Naive thymus-derived CD4-positive, alpha-beta T cell (primary cell): Measurements from ENCODE around the gene CCDC178. TPM values are rescaled to one million over a fixed set of nuclear protein-coding genes. Genes with fewer than 3 reads are reported as not detected.
"Not testable (repeated sequence)": the region's sequence is repeated elsewhere in the genome, so short reads cannot be mapped to it uniquely, and the experiment has no call there.

Source experiments
- ATAC-seq: fragments of 150-1000 bp; cut with Tn5 transposase; 2 replicates; pipeline ENCODE4 v1.10.0; 2021; ENCODE audit warnings: mild to moderate bottlenecking, moderate library complexity
- CTCF ChIA-PET: fragments of 350-600 bp; sonication (Branson Sonifier 250); formaldehyde crosslinking; loops from one replicate; lab custom pipeline; 2021; ENCODE audit warnings: antibody characterized with exemption; lab: Charles Lee
- POLR2A ChIA-PET: fragments of 350-600 bp; sonication (Branson Sonifier 250); formaldehyde crosslinking; loops from one replicate; lab custom pipeline; 2021; ENCODE audit warnings: antibody characterized with exemption, inconsistent platforms; lab: Charles Lee
- DNase-seq, 9 donors: peaks; one replicate each; pipeline versions ENCODE4 v3.0.0 to v3.0.0-alpha.2; 2020 to 2022; ENCODE audit warnings: mixed read lengths in 1 of 9
- H3K27ac ChIP-seq: one replicate; pipeline ENCODE4 v1.7.0; 2013; ENCODE audit warnings: mild to moderate bottlenecking, low read depth, low read length, moderate library complexity
- H3K27me3 ChIP-seq, 2 donors: one replicate each; pipeline ENCODE4 v1.7.0; 2013; ENCODE audit warnings: low read length in 2 of 2, mild to moderate bottlenecking in 2 of 2, moderate library complexity in 2 of 2; ENCODE audit not compliant: control insufficient read depth in 2 of 2, insufficient read depth in 2 of 2
- H3K36me3 ChIP-seq, 3 experiments: 1 replicate in 2 of 3; 2 replicates in 1 of 3; pipeline ENCODE4 v1.7.0; 2013; ENCODE audit warnings: low read length in 3 of 3, mild to moderate bottlenecking in 3 of 3, moderate library complexity in 1 of 3; ENCODE audit not compliant: insufficient read depth in 3 of 3, control insufficient read depth in 2 of 3
- H3K4me1 ChIP-seq, 2 donors: one replicate each; pipeline ENCODE4 v1.7.0; 2013; ENCODE audit warnings: low read length in 2 of 2, mild to moderate bottlenecking in 2 of 2, moderate library complexity in 1 of 2; ENCODE audit not compliant: control insufficient read depth in 2 of 2, insufficient read depth in 2 of 2
- H3K4me3 ChIP-seq: 2 replicates; pipeline ENCODE4 v1.7.0; 2013; ENCODE audit warnings: mild to moderate bottlenecking, low read length
- H3K9me3 ChIP-seq, 3 experiments: 1 replicate in 2 of 3; 2 replicates in 1 of 3; pipeline ENCODE4 v1.7.0; 2013; ENCODE audit warnings: low read length in 3 of 3; ENCODE audit not compliant: control insufficient read depth in 2 of 3
- H3K27ac Mint-ChIP-seq, 9 donors: one replicate each; pipeline ENCODE4 v1.8.0; 2020 to 2022; ENCODE audit warnings: mixed read lengths in 9 of 9, mild to moderate bottlenecking in 8 of 9, moderate library complexity in 5 of 9, inconsistent platforms in 2 of 9
- H3K27me3 Mint-ChIP-seq, 5 donors: one replicate each; pipeline ENCODE4 v1.8.0; 2021 to 2022; ENCODE audit warnings: mixed read lengths in 5 of 5, mild to moderate bottlenecking in 1 of 5
- H3K36me3 Mint-ChIP-seq, 5 donors: one replicate each; pipeline ENCODE4 v1.8.0; 2020 to 2022; ENCODE audit warnings: mixed read lengths in 5 of 5, mild to moderate bottlenecking in 3 of 5, inconsistent platforms in 1 of 5
- H3K4me1 Mint-ChIP-seq, 7 donors: one replicate each; pipeline ENCODE4 v1.8.0; 2020 to 2022; ENCODE audit warnings: mixed read lengths in 7 of 7, mild to moderate bottlenecking in 3 of 7, inconsistent platforms in 1 of 7
- H3K4me3 Mint-ChIP-seq, 10 donors: one replicate each; pipeline ENCODE4 v1.8.0; 2020 to 2022; ENCODE audit warnings: mild to moderate bottlenecking in 10 of 10, mixed read lengths in 10 of 10, moderate library complexity in 6 of 10, inconsistent platforms in 2 of 10
- H3K9me3 Mint-ChIP-seq, 11 donors: one replicate each; pipeline ENCODE4 v1.8.0; 2020 to 2022; ENCODE audit warnings: mixed read lengths in 11 of 11, mild to moderate bottlenecking in 4 of 11, inconsistent platforms in 1 of 11, moderate library complexity in 1 of 11
- intact Hi-C, 2 donors: fragments of 100-400 bp; cut with micrococcal nuclease; formaldehyde crosslinking; loops; one replicate each; pipeline ENCODE4 v1.15.1; 2023
- polyA plus RNA-seq, 2 donors: library from polyadenylated mRNA; unstranded; fragments of 300-500 nt; fragmentation: Illumina TruSeq; gene quantifications; one replicate each; pipeline ENCODE4 v1.2.3, GENCODE V29; 2021
- total RNA-seq, 6 experiments: library from RNA in 5 of 6; stranded (reverse) in 5 of 6; gene quantifications; 1 replicate in 5 of 6; 2 replicates in 1 of 6; pipeline ENCODE4 v1.2.3 and lab custom pipeline; 2021 to 2026

The CCDC178 gene
- total and polyA plus RNA-seq, 7 experiments from 2014 or later, result not detected

DNA sequence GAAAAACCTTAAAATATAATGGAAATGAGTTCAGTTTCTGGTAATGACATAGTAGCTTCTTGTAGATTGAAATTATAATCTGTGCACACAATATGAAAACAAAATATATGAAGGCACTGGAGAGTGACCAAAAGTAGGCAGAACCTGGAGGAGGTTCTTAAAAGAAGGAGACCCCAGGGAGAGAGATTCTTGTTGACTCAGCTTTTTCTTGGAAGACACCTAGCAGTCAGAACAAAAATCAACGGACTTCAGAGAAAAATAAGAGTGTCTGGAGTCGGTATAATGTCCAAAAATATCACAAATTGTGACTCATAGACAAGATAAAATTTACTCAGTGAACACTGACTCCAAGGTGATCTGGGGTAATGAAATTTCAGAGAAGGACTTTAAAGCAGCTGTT is 286.5 kb downstream of the CCDC178 start:
- Histone ChIP-seq H3K4me3 (no peak overlapping the region), H3K9me3 (no peaks in the 10 kb centered on the region), H3K36me3 (no peaks in the 10 kb centered on the region), H3K27me3 (no peaks in the 10 kb centered on the region), H3K4me1 (no peaks in the 10 kb centered on the region), H3K27ac (no peak overlapping the region)
- intact Hi-C loops, result no loop called here
- ATAC-seq (no peak), DNase-seq (no peak)
- H3K27ac Mint-ChIP-seq, result no peak overlapping the region
- H3K4me1 Mint-ChIP-seq, result no peaks in the 10 kb centered on the region
- no peaks in the 10 kb centered on the region for H3K36me3 Mint-ChIP-seq
- no peaks in the 10 kb centered on the region for H3K27me3 Mint-ChIP-seq
- peaks cover 0 to 16% (median 3%) of the 10 kb centered on the region in 11 donors for H3K9me3 Mint-ChIP-seq
- ChIA-PET POLR2A (no interaction called here), CTCF (no interaction called here)
- no peak overlapping the region for H3K4me3 Mint-ChIP-seq

DNA sequence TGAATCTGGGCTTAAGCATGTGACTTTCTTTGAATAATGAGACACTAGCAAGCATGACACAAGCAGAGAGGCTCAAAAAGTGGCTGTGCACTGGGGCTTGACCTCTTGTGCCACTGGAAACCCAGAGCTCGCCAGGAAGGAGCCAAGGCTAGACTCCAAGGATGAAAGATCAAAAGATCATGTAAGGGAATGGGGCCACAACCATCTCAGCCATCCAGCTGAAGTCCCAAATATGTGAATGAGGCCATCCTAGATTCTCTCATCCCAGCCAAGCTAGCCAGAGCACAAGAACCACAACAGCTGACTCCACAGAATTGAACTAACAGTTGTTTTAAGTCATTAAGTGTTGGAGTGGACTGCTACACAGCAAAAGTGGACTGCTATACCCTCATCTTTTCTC is 288.1 kb downstream of the CCDC178 start:
- Histone ChIP-seq H3K27me3 (no peaks in the 10 kb centered on the region), H3K4me3 (no peak overlapping the region), H3K36me3 (no peaks in the 10 kb centered on the region), H3K27ac (no peak overlapping the region), H3K4me1 (no peaks in the 10 kb centered on the region), H3K9me3 (no peaks in the 10 kb centered on the region)
- DNase-seq (no peak), ATAC-seq (no peak)
- ChIA-PET POLR2A (no interaction called here), CTCF (no interaction called here)
- Mint-ChIP-seq H3K36me3 (no peaks in the 10 kb centered on the region), H3K27me3 (no peaks in the 10 kb centered on the region), H3K4me1 (no peaks in the 10 kb centered on the region), H3K9me3 (peaks cover 0 to 18% (median 4%) of the 10 kb centered on the region in 11 donors), H3K27ac (no peak overlapping the region), H3K4me3 (no peak overlapping the region)
- intact Hi-C loops, result no loop called here

DNA sequence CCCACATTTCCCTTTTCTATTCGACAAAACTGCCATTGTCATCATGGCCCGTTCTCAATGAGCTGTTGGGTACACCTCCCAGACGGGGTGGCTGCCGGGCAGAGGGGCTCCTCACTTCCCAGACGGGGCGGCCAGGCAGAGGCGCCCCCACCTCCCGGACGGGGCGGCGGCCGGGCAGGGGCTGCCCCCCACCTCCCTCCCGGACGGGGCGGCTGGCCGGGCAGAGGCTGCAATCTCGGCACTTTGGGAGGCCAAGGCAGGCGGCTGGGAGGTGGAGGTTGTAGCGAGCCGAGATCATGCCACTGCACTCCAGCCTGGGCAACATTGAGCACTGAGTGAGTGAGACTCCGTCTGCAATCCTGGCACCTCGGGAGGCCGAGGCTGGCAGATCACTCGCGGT is 292.7 kb downstream of the CCDC178 start:
- H3K4me1 Mint-ChIP-seq, POLR2A ChIA-PET, CTCF ChIA-PET, intact Hi-C loops, H3K27ac ChIP-seq, H3K27me3 ChIP-seq, H3K9me3 ChIP-seq, H3K36me3 ChIP-seq, DNase-seq, H3K4me1 ChIP-seq, H3K27ac Mint-ChIP-seq, H3K4me3 Mint-ChIP-seq, ATAC-seq, H3K27me3 Mint-ChIP-seq, H3K36me3 Mint-ChIP-seq, H3K4me3 ChIP-seq: not testable (repeated sequence)
- H3K9me3 Mint-ChIP-seq, result peaks cover 0 to 31% (median 6%) of the 10 kb centered on the region in 11 donors

DNA sequence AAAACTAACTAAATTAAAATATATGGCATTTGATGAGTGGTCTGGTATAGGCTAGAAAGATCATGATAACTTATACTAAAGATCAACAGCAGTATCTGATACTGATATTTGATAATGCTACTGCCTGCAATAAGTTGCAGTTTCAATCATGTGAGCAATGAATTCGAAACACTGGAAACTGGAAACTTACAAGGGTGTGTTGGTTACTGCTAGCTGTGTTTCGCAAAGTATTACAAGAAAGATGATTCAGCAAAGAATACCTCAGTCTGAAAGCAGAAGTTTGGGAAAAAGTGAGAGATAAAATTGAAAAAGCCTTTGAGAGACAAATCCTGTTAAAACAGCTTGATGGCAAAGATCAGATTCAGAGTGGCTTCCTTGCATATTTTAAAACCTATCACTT is 294.5 kb downstream of the CCDC178 start:
- Histone ChIP-seq H3K4me1 (no peaks in the 10 kb centered on the region), H3K27me3 (no peaks in the 10 kb centered on the region), H3K9me3 (no peaks in the 10 kb centered on the region), H3K4me3 (no peak overlapping the region), H3K27ac (no peak overlapping the region), H3K36me3 (no peaks in the 10 kb centered on the region)
- H3K9me3 Mint-ChIP-seq, result peaks cover 0 to 31% (median 6%) of the 10 kb centered on the region in 11 donors
- no peak overlapping the region for H3K4me3 Mint-ChIP-seq
- POLR2A ChIA-PET, result no interaction called here
- no peaks in the 10 kb centered on the region for H3K36me3 Mint-ChIP-seq
- H3K27ac Mint-ChIP-seq, result no peak overlapping the region
- no peaks in the 10 kb centered on the region for H3K27me3 Mint-ChIP-seq
- peak; percentile 34 for ATAC-seq
- DNase-seq, result no peak
- intact Hi-C loops, result no loop called here
- CTCF ChIA-PET, result no interaction called here
- H3K4me1 Mint-ChIP-seq, result no peaks in the 10 kb centered on the region

DNA sequence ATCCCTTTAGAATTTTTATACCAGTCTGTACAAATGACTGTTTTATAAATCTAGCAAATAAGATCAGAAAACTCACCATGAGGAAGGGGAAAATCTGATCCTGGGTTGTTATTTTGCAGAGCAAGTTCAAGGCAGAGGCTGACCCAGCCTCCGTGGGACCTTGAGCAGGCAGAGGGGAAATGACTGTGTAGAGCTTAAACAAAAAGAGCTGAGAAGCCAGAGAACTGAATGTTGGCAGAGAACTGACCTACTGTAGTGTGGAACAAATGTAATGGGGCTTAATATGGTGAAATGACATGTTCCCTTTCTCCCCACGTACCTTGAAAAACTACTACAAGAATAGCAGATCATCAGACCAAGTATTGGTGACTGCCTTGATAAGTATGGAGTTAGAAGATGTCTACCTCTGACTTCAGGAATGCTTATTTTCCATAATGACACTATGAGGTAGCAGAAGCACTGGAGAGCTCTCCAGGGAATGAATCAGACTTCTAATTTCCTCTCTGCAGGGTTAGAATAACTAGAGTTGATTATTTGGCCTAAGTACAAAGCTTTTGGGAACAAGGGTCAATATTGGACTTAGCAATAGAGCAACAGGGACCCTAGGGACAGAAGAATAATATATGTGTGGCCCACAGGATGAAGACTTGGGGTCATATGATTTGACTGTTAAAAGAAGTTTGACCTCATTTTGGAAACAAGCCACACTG is 304.4 kb downstream of the CCDC178 start:
- Histone ChIP-seq H3K9me3 (no peaks in the 10 kb centered on the region), H3K27me3 (no peaks in the 10 kb centered on the region), H3K4me1 (no peaks in the 10 kb centered on the region), H3K4me3 (no peak overlapping the region), H3K36me3 (no peaks in the 10 kb centered on the region), H3K27ac (no peak overlapping the region)
- DNase-seq, result no peak
- H3K36me3 Mint-ChIP-seq, result no peaks in the 10 kb centered on the region
- no peak for ATAC-seq
- CTCF ChIA-PET, result no interaction called here
- peaks cover 2 to 18% (median 8%) of the 10 kb centered on the region in 11 donors for H3K9me3 Mint-ChIP-seq
- H3K27me3 Mint-ChIP-seq, result peaks cover 0 to 4% (median 0%) of the 10 kb centered on the region in 5 donors
- POLR2A ChIA-PET, result no interaction called here
- intact Hi-C loops, result no loop called here
- no peak overlapping the region for H3K4me3 Mint-ChIP-seq
- H3K27ac Mint-ChIP-seq, result no peak overlapping the region
- no peaks in the 10 kb centered on the region for H3K4me1 Mint-ChIP-seq

DNA sequence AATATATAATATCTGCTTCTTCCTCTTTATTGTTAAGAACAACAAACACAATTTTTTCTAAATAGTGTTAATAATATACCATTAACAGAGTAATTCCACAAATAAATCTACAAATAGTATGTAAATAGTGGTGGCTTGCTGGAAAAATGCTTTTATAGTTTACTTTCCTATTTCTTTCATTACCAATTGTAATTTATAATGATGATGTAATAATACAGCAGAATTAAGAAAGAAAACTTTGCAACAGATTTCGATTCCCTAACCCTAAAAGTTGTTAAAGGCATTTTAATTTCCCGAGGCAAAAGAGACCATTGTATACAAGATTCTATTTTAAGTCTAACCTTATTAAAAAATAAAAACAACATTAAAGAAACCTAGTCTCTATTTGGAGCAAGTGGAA is 307.9 kb downstream of the CCDC178 start:
- Mint-ChIP-seq H3K4me3 (no peak overlapping the region), H3K36me3 (no peaks in the 10 kb centered on the region), H3K27me3 (no peaks in the 10 kb centered on the region), H3K9me3 (peaks cover 0 to 5% (median 0%) of the 10 kb centered on the region in 11 donors), H3K27ac (no peak overlapping the region), H3K4me1 (no peaks in the 10 kb centered on the region)
- Histone ChIP-seq H3K4me1 (no peaks in the 10 kb centered on the region), H3K27ac (no peak overlapping the region), H3K4me3 (no peak overlapping the region), H3K36me3 (no peaks in the 10 kb centered on the region), H3K27me3 (no peaks in the 10 kb centered on the region), H3K9me3 (no peaks in the 10 kb centered on the region)
- POLR2A ChIA-PET, result no interaction called here
- ATAC-seq, result no peak
- CTCF ChIA-PET, result no interaction called here
- intact Hi-C loops, result no loop called here
- no peak for DNase-seq

DNA sequence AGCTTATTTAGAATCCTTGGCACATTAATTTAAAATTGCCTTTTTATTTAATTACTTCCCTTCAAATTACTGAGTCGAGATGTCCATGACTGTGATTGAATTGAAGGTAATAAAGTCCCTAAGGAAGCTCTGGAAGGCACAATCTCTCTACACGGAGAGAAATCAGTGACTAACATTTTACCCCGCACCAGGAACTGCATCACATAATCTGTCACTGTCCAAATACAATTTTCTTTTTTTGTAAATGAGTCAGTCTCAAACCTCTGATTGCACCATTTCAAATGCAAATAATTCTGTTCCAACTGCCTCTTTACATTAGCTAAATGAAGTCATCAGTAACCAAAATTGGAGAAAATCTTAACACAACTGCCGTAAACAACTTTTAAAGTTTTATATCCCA is 311.9 kb downstream of the CCDC178 start:
- no peaks in the 10 kb centered on the region for H3K36me3 Mint-ChIP-seq
- intact Hi-C loops, result no loop called here
- POLR2A ChIA-PET, result no interaction called here

More for the DNA sequence above, 311.9 kb downstream of the CCDC178 start:
- DNase-seq (no peak), ATAC-seq (no peak)
- Mint-ChIP-seq H3K4me3 (no peak overlapping the region), H3K27me3 (no peaks in the 10 kb centered on the region), H3K9me3 (peaks cover 0 to 3% (median 0%) of the 10 kb centered on the region in 11 donors), H3K4me1 (no peaks in the 10 kb centered on the region), H3K27ac (no peak overlapping the region)
- CTCF ChIA-PET, result no interaction called here
- Histone ChIP-seq H3K36me3 (no peaks in the 10 kb centered on the region), H3K4me3 (no peak overlapping the region), H3K4me1 (no peaks in the 10 kb centered on the region), H3K27me3 (no peaks in the 10 kb centered on the region), H3K9me3 (no peaks in the 10 kb centered on the region), H3K27ac (no peak overlapping the region)
